GM21576 (cell line): ENCODE data around the gene UNC13B.
"Not testable (repeated sequence)": the region's sequence is repeated elsewhere in the genome, so short reads cannot be mapped to it uniquely, and the experiment has no call there.

Experiments
- ATAC-seq: cut with Tn5 transposase; IDR thresholded peaks from one replicate; pipeline ENCODE4 v1.9.1; 2021; ENCODE audit warnings: mild to moderate bottlenecking, moderate library complexity; ENCODE audit not compliant: unreplicated experiment

Gene UNC13B

DNA sequence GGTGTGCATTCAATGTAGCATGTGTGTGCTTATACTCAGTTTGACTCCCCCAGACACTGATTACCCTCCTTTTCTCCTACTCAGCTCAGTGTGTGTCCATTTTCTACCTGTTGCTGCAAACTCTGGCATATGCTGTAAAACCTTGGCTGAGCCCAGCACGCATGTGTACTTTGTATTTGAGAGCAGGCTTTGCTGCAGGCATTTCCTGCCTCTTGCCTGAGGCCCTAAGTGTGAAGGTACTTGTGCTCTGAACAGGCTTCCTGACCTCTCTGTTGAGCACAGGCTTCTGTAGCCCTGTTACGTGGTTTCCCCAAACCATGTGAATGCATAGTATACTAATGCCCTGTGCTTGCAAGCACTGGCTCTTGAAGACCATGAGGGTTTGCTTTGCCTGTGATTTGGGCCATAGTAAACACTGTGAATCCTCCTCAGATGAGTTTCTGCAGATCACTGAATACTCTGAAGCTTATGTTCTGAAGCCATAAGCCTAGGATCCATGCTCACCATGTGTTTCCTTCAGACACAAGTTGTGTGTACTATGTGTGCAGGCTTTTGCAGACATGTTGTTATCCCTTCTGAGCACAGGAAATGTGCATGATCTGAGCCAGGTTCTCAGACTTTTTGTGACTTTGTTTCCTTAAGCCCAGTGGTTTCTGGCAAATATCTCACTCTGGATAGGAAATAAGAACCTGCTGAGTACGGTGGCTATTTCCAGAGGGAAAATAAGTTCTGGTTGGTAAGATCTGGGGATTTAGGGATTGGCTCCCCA, 203.2 kb downstream of the UNC13B start:
- no peak for ATAC-seq

DNA sequence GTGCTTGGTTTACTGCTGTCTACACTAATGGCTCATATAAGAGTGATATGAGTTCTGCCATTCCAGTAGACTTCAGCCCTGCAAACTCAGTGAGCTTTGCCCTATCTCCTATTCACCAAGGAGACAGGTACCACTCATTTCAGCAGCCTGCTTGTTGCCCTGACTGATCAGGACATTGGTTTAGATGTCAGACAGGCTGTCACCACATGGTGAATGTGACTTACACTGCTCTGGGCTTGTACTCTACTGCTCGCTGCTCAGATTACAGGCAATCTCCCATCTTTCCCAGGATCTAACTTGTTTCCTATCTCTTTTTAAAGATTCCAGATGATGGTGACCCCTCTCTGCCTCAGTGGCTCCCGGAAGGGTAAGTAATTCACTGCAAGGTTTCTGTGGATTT, 204.8 kb downstream of the UNC13B start:
- no peak for ATAC-seq

DNA sequence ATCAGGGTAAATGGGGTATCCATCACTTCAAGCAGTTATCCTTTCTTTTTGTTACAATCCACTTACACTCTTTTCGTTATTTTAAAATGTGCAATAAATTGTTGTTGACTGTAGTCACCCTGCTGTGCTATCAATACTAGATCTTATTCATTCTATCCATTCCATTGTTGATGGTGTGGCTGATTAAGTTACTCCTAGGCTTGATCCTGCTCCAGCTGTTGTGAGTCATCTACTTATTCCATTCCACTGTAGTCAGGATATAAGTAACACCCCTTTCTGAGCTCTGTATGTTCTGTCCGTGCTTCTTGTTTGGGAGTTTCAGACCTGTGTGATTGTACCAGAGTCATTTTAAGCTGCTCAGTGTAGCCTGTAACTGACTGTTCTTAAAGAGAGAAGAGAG, 205.6 kb downstream of the UNC13B start:
- ATAC-seq, result no peak

GRCh38 chr9:35370241-35370640, 208.4 kb downstream of the UNC13B start:
- ATAC-seq, result no peak

- no peak for ATAC-seq
These were observed 212.6 kb downstream of the UNC13B start for GRCh38 chr9:35374436-35374835.

GRCh38 chr9:35374910-35375309, 213.1 kb downstream of the UNC13B start:
- ATAC-seq, result no peak

- no peak for ATAC-seq
These were observed 218.2 kb downstream of the UNC13B start for GRCh38 chr9:35380039-35380438.

- ATAC-seq, result no peak
These were observed 218.8 kb downstream of the UNC13B start for GRCh38 chr9:35380619-35381018.

DNA sequence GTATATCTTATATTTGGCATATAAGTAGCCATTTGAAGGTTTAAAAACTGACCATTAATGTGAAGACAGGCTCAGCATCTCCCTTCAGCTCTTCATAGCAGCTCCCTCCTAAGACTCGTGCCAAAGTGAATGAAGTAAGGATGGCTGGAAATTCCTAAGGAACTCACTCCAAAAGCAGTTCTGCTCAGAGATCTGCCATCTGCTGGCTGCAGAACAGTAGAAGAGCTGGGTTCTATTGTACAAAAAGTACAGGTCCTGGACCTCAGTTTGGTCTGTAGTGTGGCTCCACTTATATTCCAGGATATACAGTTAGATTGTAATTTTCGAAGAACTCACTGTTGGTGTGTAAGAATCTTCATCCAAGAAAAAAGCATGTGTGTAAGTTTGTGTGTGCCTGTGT, 223.2 kb downstream of the UNC13B start:
- no peak for ATAC-seq

- no peak for ATAC-seq
These were observed 233.4 kb downstream of the UNC13B start for GRCh38 chr9:35395076-35395705.

- no peak for ATAC-seq
These were observed 233.9 kb downstream of the UNC13B start for GRCh38 chr9:35395706-35396101.

GRCh38 chr9:35396560-35397215, 234.9 kb downstream of the UNC13B start:
- ATAC-seq, result no peak

DNA sequence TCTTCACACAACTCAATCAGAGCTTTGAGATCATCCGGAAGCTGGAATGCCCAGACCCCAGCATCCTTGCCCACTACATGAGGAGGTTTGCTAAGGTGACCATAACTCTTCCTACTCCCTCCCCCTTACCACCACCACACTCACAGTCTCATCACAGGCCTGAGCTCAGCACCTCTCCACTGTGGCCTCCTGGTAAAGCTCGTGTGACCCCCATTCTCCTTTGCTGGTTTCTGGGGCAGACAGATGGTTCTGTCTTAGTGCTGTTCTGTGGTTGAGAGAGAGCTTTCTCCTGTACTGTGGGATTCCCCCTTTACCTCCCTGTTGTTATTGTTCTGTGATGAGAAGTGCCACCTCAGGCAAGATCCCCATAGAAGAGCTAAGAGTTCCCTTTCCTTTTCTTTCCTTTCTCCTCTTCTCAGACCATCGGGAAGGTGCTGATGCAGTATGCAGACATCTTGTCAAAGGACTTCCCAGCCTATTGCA, 235.4 kb downstream of the UNC13B start:
- no peak for ATAC-seq

- no peak for ATAC-seq
These were observed 236.1 kb downstream of the UNC13B start for GRCh38 chr9:35397923-35398322.

GRCh38 chr9:35398651-35399335, 237.0 kb downstream of the UNC13B start:
- no peak for ATAC-seq

DNA sequence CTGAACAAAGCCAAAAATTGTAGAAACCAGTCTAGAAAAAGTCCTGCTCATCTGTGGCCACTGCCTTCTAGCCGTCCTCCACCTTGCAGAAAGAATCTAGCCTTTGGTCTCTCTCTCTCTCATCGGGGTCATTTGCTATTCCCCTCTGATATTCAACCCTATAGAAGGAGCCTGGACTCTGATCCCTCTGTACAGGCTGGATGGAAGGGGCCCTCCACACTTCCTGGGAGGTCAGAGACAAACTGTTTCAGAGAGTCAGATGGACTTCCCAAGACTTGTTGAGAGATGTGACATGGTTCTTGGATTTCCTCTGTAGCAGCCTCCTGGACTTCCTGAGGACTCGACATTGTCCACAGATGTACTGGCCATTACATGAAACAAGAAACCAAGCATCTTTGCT, 243.1 kb downstream of the UNC13B start:
- ATAC-seq, result no peak

- no peak for ATAC-seq
These were observed 244.6 kb downstream of the UNC13B start for GRCh38 chr9:35406183-35406959.

DNA sequence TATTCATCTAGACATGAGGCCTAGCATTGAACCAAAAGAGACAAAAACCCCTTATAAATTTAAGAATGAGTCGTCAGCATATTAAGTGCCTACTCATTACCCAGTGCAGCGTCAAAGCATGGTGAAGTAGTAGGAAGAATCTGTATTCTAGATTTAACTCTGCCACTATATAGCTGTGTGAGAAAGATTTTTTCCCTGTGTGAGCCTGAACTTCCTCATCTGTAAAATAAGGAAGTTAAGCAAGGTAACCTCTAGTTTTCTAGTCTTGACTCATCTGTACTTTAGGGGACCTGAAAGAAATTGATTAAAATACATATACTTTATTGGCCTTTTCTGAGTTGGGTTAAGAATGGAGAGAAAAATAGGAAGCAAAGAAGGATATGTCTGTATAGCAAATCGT, 246.0 kb downstream of the UNC13B start:
- no peak for ATAC-seq

- not testable (repeated sequence) for ATAC-seq
These were observed 247.6 kb downstream of the UNC13B start for GRCh38 chr9:35409434-35409833.

GRCh38 chr9:35414889-35415288, 253.1 kb downstream of the UNC13B start:
- ATAC-seq, result no peak
